H9 (cell line): ENCODE measurements around the gene FAM53A. TPM values are rescaled to one million over a fixed set of nuclear protein-coding genes. Genes with fewer than 3 reads are reported as not detected.

ENCODE experiments used
- DNase-seq: peaks from one replicate; pipeline ENCODE4 v3.0.0-alpha.2; 2017
- H2AFZ ChIP-seq: one replicate; pipeline ENCODE4 v1.6.1; 2013; ENCODE audit warnings: mild to moderate bottlenecking, low read length, control low read depth, moderate library complexity
- H2AK5ac ChIP-seq: 2 replicates; pipeline ENCODE4 v1.6.1; 2013; ENCODE audit warnings: low read length, control low read depth, mixed read lengths; ENCODE audit not compliant: insufficient read length
- H2BK120ac ChIP-seq: one replicate; pipeline ENCODE4 v1.6.1; 2013; ENCODE audit warnings: low read depth, mild to moderate bottlenecking, low read length, control low read depth, inconsistent platforms; ENCODE audit not compliant: poor library complexity, severe bottlenecking
- H2BK12ac ChIP-seq: 2 replicates; pipeline ENCODE4 v1.6.1; 2013; ENCODE audit warnings: low read length, control low read depth, mixed read lengths, low read depth; ENCODE audit not compliant: insufficient read length
- H2BK15ac ChIP-seq: 2 replicates; pipeline ENCODE4 v1.6.1; 2013; ENCODE audit warnings: low read depth, low read length, control low read depth
- H2BK20ac ChIP-seq: one replicate; pipeline ENCODE4 v1.6.1; 2013; ENCODE audit warnings: low read depth, mild to moderate bottlenecking, low read length, control low read depth, inconsistent platforms; ENCODE audit not compliant: poor library complexity, severe bottlenecking
- H2BK5ac ChIP-seq: 2 replicates; pipeline ENCODE4 v1.6.1; 2013; ENCODE audit warnings: low read length, control low read depth, mixed read lengths; ENCODE audit not compliant: insufficient read length
- H3K14ac ChIP-seq: 2 replicates; pipeline ENCODE4 v1.6.1; 2013; ENCODE audit warnings: low read length, control low read depth; ENCODE audit not compliant: insufficient read depth
- H3K18ac ChIP-seq: 2 replicates; pipeline ENCODE4 v1.6.1; 2013; ENCODE audit warnings: low read depth, mild to moderate bottlenecking, mixed read lengths, low read length, control low read depth; ENCODE audit not compliant: insufficient read length
- H3K23ac ChIP-seq: 2 replicates; pipeline ENCODE4 v1.6.1; 2013; ENCODE audit warnings: low read length, control low read depth, mixed read lengths, low read depth; ENCODE audit not compliant: insufficient read length
- H3K23me2 ChIP-seq: 2 replicates; pipeline ENCODE4 v1.6.1; 2013; ENCODE audit warnings: low read depth, mild to moderate bottlenecking, mixed read lengths, low read length, control low read depth; ENCODE audit not compliant: insufficient read length, poor library complexity, severe bottlenecking
- H3K27ac ChIP-seq: 2 replicates; pipeline ENCODE4 v1.5.1; 2013; ENCODE audit warnings: low read length, control low read depth, mixed read lengths, low read depth; ENCODE audit not compliant: insufficient read length
- H3K27me3 ChIP-seq: 2 replicates; pipeline ENCODE4 v1.6.1; 2013; ENCODE audit warnings: low read length, control low read depth, inconsistent platforms; ENCODE audit not compliant: insufficient read depth
- H3K4ac ChIP-seq: 2 replicates; pipeline ENCODE4 v1.6.1; 2013; ENCODE audit warnings: low read depth, mild to moderate bottlenecking, control low read depth, inconsistent platforms, low read length, moderate library complexity
- H3K4me1 ChIP-seq: 2 replicates; pipeline ENCODE4 v1.6.1; 2013; ENCODE audit warnings: low read length, control low read depth, inconsistent platforms; ENCODE audit not compliant: insufficient read depth
- H3K4me2 ChIP-seq: 2 replicates; pipeline ENCODE4 v1.6.1; 2013; ENCODE audit warnings: low read length, control low read depth, mixed read lengths; ENCODE audit not compliant: insufficient read length, insufficient read depth
- H3K56ac ChIP-seq: 2 replicates; pipeline ENCODE4 v1.6.1; 2013; ENCODE audit warnings: low read depth, mild to moderate bottlenecking, mixed read lengths, low read length, control low read depth; ENCODE audit not compliant: insufficient read length
- H3K79me1 ChIP-seq: 2 replicates; pipeline ENCODE4 v1.6.1; 2013; ENCODE audit warnings: low read depth, mild to moderate bottlenecking, moderate library complexity, low read length, control low read depth, inconsistent platforms; ENCODE audit not compliant: insufficient read depth, poor library complexity, severe bottlenecking
- H3K79me2 ChIP-seq: 2 replicates; pipeline ENCODE4 v1.6.1; 2013; ENCODE audit warnings: low read length, control low read depth, inconsistent platforms; ENCODE audit not compliant: insufficient read depth
- H3K9ac ChIP-seq: 2 replicates; pipeline ENCODE4 v1.6.1; 2013; ENCODE audit warnings: low read length, control low read depth, mixed read lengths; ENCODE audit not compliant: insufficient read length; ENCODE audit errors: extremely low read depth
- H3K9me3 ChIP-seq: one replicate; pipeline ENCODE4 v1.6.1; 2013; ENCODE audit warnings: low read depth, low read length, inconsistent platforms; ENCODE audit not compliant: control insufficient read depth
- H3T11ph ChIP-seq: one replicate; pipeline ENCODE4 v1.6.1; 2013; ENCODE audit warnings: mild to moderate bottlenecking, low read length, control low read depth, inconsistent platforms
- H4K20me1 ChIP-seq: one replicate; pipeline ENCODE4 v1.6.1; 2013; ENCODE audit not compliant: control insufficient read depth, insufficient read length, insufficient read depth
- H4K5ac ChIP-seq: 2 replicates; pipeline ENCODE4 v1.6.1; 2013; ENCODE audit warnings: low read depth, mild to moderate bottlenecking, mixed read lengths, low read length, control low read depth; ENCODE audit not compliant: insufficient read length
- H4K8ac ChIP-seq: replicated peaks from 2 replicates; pipeline ENCODE4 v1.6.1; 2013; ENCODE audit warnings: low read length, control low read depth, mixed read lengths, low read depth; ENCODE audit not compliant: insufficient read length
- H4K91ac ChIP-seq: 2 replicates; pipeline ENCODE4 v1.6.1; 2013; ENCODE audit warnings: low read depth, mild to moderate bottlenecking, moderate library complexity, mixed read lengths, low read length, control low read depth; ENCODE audit not compliant: insufficient read length
- H3K27ac Mint-ChIP-seq, 3 experiments: 2 replicates in 2 of 3; 3 replicates in 1 of 3; pipeline ENCODE4 v1.8.0; 2020 to 2021; ENCODE audit warnings: mixed read lengths in 3 of 3, mild to moderate bottlenecking in 1 of 3, moderate library complexity in 1 of 3
- H3K27me3 Mint-ChIP-seq: 2 replicates; pipeline ENCODE4 v1.8.0; 2021; ENCODE audit warnings: low read depth, mild to moderate bottlenecking, moderate library complexity, mixed read lengths
- H3K36me3 Mint-ChIP-seq, 3 experiments: 2 replicates in 2 of 3; 3 replicates in 1 of 3; pipeline ENCODE4 v1.8.0; 2020 to 2021; ENCODE audit warnings: low read depth in 3 of 3, mixed read lengths in 3 of 3; ENCODE audit not compliant: insufficient read depth in 1 of 3
- H3K4me1 Mint-ChIP-seq, 2 experiments: 2 replicates each; pipeline ENCODE4 v1.8.0; 2020; ENCODE audit warnings: mixed read lengths in 2 of 2
- H3K4me3 Mint-ChIP-seq, 2 experiments: 2 replicates in 1 of 2; 3 replicates in 1 of 2; pipeline ENCODE4 v1.8.0; 2020 to 2021; ENCODE audit warnings: mild to moderate bottlenecking in 2 of 2, mixed read lengths in 2 of 2, moderate library complexity in 1 of 2
- H3K9me3 Mint-ChIP-seq, 2 experiments: 2 replicates in 1 of 2; 3 replicates in 1 of 2; pipeline ENCODE4 v1.8.0; 2020; ENCODE audit warnings: mild to moderate bottlenecking in 2 of 2, mixed read lengths in 2 of 2, moderate library complexity in 1 of 2
- WGBS: extraction: QIAGEN DNeasy Blood & Tissue Kit; methylation state at CpG from one replicate; pipeline ENCODE4 v1.1.7; 2013; ENCODE audit warnings: missing lambda C conversion rate, low lambda C conversion rate, mixed read lengths; ENCODE audit not compliant: insufficient read length; ENCODE audit errors: extremely low coverage; 5-methylcytosine and 5-hydroxymethylcytosine counted together
- total RNA-seq: library from RNA; stranded (reverse); gene quantifications from 2 replicates; pipeline ENCODE4 v1.2.1, GENCODE V29; 2021
- TF ChIP-seq, protein P1 (sequence below): fragments of 200-600 bp; sonication (generic); conservative IDR thresholded peaks from 3 replicates; pipeline ENCODE4 v1.8.0; 2021; ENCODE audit warnings: antibody characterized with exemption, mild to moderate bottlenecking

Gene FAM53A
- total RNA-seq, 1 experiment from 2014 or later: 2.4 TPM

DNA sequence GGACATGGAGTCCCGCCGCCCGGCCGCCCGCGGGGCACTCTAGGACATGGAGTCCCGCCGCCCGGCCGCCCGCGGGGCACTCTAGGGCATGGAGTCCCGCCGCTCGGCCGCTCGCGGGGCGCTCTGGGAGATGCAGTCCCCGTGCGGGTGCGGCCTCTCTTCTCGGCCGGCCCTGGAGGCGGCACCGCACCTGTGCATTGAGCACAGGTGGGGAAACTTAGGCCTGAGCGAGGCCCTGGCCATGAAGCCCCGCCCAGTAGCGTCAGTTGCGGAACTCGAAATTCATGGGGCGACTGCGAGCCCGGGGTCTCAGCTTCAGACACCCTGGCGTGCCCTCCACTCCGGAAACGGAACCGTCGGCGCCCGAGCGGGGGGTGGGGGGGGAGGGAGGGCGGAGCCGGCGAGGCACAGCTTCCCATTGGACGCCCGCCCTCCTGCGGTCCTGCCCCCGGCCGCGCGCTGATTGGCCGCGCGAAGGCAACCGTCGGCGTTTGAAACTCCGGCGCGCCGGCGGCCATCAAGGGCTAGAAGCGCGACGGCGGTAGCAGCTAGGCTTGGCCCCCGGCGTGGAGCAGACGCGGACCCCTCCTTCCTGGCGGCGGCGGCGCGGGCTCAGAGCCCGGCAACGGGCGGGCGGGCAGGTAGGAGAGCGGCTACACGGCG lies 37.0 kb upstream of the FAM53A start, which contains the start of the genes TACC3 and TMEM129:
Gene TACC3 (plus strand): TSS at position 519 of the 663 bp plus-strand sequence. CDS start 1,901 bp downstream, outside the sequence.
Gene TMEM129 (minus strand): TSS at position 321 of the 663 bp plus-strand sequence. CDS start 486 bp downstream, outside the sequence.
- peak within 1 kb of the TSS; percentile 96 to 99 for H3K4me3 Mint-ChIP-seq

More for the DNA sequence above, 37.0 kb upstream of the FAM53A start, which contains the start of the genes TACC3 and TMEM129:
- H3K9ac ChIP-seq: peak within 1 kb of the TSS; percentile 71
- Mint-ChIP-seq H3K36me3 (peaks cover 27 to 51% (median 46%) of the 10 kb centered on the region in 3 experiments), H3K27me3 (no peaks in the 10 kb centered on the region; the same call in 1 of the 2 replicates), H3K9me3 (no peaks in the 10 kb centered on the region), H3K27ac (peak within 1 kb of the TSS; percentile 92 to 96 (median 96); a peak in 6 of 7 replicates), H3K4me1 (peaks cover 21 to 28% of the 10 kb centered on the region in 2 experiments)
- H4K8ac ChIP-seq: no peak within 1 kb of the TSS
- H2AK5ac ChIP-seq: no peak within 1 kb of the TSS
- H3K27ac ChIP-seq: no peak within 1 kb of the TSS
- peak within 1 kb of the TSS; percentile 42 for H3K14ac ChIP-seq
- WGBS: no CpG with 5 or more reads among the region's 83 CpGs
- H3K9me3 ChIP-seq: no peaks in the 10 kb centered on the region
- H3K79me2 ChIP-seq: peaks cover 20% of the 10 kb centered on the region; the same call in 1 of the 2 replicates
- H3K79me1 ChIP-seq: peaks cover 18% of the 10 kb centered on the region
- no peak within 1 kb of the TSS for H3K4ac ChIP-seq
- TF ChIP-seq, protein P1, sequence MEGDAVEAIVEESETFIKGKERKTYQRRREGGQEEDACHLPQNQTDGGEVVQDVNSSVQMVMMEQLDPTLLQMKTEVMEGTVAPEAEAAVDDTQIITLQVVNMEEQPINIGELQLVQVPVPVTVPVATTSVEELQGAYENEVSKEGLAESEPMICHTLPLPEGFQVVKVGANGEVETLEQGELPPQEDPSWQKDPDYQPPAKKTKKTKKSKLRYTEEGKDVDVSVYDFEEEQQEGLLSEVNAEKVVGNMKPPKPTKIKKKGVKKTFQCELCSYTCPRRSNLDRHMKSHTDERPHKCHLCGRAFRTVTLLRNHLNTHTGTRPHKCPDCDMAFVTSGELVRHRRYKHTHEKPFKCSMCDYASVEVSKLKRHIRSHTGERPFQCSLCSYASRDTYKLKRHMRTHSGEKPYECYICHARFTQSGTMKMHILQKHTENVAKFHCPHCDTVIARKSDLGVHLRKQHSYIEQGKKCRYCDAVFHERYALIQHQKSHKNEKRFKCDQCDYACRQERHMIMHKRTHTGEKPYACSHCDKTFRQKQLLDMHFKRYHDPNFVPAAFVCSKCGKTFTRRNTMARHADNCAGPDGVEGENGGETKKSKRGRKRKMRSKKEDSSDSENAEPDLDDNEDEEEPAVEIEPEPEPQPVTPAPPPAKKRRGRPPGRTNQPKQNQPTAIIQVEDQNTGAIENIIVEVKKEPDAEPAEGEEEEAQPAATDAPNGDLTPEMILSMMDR: no peak
- no peak within 1 kb of the TSS for H4K91ac ChIP-seq
- H2AFZ ChIP-seq: no peak within 1 kb of the TSS
- H3K18ac ChIP-seq: peak within 1 kb of the TSS; percentile 90
- no peak within 1 kb of the TSS for H2BK20ac ChIP-seq
- H2BK120ac ChIP-seq: no peak within 1 kb of the TSS
- no peak within 1 kb of the TSS for H3T11ph ChIP-seq
- peak; percentile 99 for DNase-seq
- no peak within 1 kb of the TSS for H4K5ac ChIP-seq
- H2BK5ac ChIP-seq: no peak within 1 kb of the TSS
- no peak within 1 kb of the TSS for H2BK12ac ChIP-seq
- H3K4me2 ChIP-seq: peak within 1 kb of the TSS; percentile 80
- no peak within 1 kb of the TSS for H3K23ac ChIP-seq
- H3K23me2 ChIP-seq: peaks cover 18% of the 10 kb centered on the region
- no peak within 1 kb of the TSS for H3K56ac ChIP-seq
- no peaks in the 10 kb centered on the region for H3K27me3 ChIP-seq
- no peaks in the 10 kb centered on the region for H4K20me1 ChIP-seq
- no peak within 1 kb of the TSS for H2BK15ac ChIP-seq
- no peaks in the 10 kb centered on the region for H3K4me1 ChIP-seq
